H7 (cell line): ENCODE data around the gene IFI6. TPM values are rescaled to one million over a fixed set of nuclear protein-coding genes. Genes with fewer than 3 reads are reported as not detected.
"Not testable (repeated sequence)": the region's sequence is repeated elsewhere in the genome, so short reads cannot be mapped to it uniquely, and the experiment has no call there.

Source experiments
- DNase-seq: peaks from one replicate; pipeline ENCODE4 v3.0.0; 2012
- H3K27me3 ChIP-seq: 2 replicates; pipeline ENCODE4 v1.6.0; 2011; ENCODE audit warnings: mild to moderate bottlenecking, low read length; ENCODE audit not compliant: control insufficient read depth, insufficient read depth
- H3K36me3 ChIP-seq: replicated peaks from 2 replicates; pipeline ENCODE4 v1.5.1; 2011; ENCODE audit warnings: low read length; ENCODE audit not compliant: control insufficient read depth, insufficient read depth
- H3K4me3 ChIP-seq: 2 replicates; pipeline ENCODE4 v1.5.1; 2011; ENCODE audit warnings: low read depth, mild to moderate bottlenecking, control low read depth, low read length, moderate library complexity; ENCODE audit not compliant: insufficient read depth
- total RNA-seq: library from RNA; depleted of rRNA; stranded (reverse); fragments of >200 nt; shearing (Covaris generic); gene quantifications from 2 replicates; pipeline ENCODE4 v1.2.3, GENCODE V29; 2014

IFI6 gene
- total RNA-seq, 1 experiment from 2014 or later, result 3.3 TPM

DNA sequence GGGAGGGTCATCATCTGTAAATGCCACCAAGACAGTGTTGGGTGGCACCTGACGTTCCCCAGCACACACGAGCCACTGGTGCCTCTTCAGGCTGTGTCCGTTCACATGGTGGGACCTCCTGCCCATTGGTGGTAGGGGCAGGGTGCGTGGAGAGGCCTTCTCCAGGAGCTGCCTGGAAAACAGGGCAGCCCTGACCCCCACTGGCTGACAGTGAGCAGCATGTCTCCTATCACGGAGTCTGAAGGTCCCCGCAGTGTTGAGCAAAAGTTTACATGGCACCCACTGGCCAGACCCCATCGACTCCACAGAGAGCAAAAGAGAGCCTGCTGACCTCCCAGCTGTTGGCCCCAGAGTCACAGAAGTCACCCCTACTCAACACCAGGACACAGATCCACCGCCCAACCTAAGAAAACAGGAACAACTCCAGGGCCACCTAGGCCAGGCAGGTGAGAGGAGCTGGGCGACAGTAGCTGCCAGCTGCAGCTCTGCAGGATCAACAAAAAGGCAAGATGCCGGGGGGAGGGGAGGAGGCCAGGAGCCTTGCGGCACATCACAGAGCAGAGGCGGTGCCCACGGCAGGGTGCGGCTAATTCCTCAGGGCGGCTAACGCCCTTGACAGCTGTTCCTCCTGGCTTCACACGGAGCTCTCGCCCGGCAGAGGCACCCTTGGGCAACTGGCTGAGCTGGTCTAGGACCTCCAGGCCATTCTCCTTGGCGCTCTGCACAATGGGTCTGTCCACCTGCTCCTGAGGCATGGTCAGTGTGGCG is 14.4 kb upstream of the IFI6 start:
- DNase-seq, result peak; percentile 67
- Histone ChIP-seq H3K4me3 (no peak overlapping the region), H3K36me3 (no peaks in the 10 kb centered on the region), H3K27me3 (no peaks in the 10 kb centered on the region)

DNA sequence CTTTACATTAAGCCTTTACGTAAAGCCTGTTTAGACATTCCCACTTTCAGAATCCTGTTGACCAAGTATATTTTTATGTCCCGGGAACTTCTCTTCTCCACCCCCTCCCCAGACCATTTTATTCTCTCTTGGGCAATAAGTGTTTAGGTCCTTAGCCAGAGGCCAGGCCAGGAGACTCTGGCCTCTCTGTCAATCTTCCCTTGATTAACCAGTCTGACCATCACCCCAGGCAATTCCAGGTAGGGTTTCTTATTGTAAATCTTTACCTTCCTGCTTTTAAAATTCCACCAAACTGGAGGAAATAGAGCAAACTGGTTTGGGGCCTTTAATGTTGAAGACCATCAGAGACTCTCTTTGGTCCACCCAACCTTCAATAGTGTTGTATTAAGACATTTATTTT is 12.2 kb upstream of the IFI6 start:
- H3K4me3 ChIP-seq, result no peak overlapping the region
- H3K27me3 ChIP-seq, result no peaks in the 10 kb centered on the region
- no peak for DNase-seq
- no peaks in the 10 kb centered on the region for H3K36me3 ChIP-seq

DNA sequence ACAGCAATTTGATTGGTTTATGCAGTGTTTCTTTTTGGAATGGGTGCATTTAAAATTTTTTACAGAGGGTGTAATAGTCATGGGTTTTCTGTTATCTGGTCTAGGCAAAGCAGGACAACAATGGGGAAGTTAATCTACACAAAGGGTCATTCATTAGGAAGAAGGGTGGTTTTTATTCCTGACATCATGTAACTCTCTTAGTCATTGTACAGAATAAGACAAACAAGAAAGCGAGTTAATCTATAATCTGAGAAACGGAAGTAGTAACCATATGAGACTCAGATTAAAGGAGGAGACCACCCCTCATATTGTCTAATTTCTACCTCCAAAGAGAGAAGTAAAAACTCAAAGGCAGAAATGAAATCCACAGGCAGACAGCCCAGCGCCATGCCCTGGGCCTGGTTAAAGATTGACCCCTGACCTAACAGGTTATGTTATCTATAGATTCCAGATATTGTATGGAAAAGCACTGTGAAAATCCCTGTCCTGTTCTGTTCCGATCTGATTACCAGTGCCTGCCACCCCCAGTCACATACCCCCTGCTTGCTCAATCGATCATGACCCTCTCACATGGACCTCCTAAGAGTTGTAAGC is 10.5 kb upstream of the IFI6 start:
- Histone ChIP-seq H3K4me3 (no peak overlapping the region), H3K36me3 (no peaks in the 10 kb centered on the region), H3K27me3 (no peaks in the 10 kb centered on the region)
- DNase-seq, result no peak

DNA sequence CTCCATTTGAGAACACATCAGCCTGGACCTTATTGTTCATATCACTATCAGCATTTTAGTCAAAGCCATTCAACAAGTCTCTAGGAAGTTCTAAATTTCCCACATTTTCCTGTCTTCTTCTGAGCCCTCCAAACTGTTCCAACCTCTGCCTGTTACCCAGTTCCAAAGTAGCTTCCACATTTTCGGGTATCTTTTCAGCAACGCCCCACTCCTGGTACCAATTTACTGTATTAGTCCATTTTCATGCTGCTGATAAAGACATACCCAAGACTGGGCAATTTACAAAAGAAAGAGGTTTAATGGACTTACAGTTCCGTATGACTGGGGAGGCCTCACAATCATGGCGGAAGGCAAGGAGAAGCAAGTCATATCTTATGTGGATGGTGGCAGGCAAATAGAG is 9.6 kb upstream of the IFI6 start:
- DNase-seq, H3K4me3 ChIP-seq, H3K27me3 ChIP-seq, H3K36me3 ChIP-seq: not testable (repeated sequence)

DNA sequence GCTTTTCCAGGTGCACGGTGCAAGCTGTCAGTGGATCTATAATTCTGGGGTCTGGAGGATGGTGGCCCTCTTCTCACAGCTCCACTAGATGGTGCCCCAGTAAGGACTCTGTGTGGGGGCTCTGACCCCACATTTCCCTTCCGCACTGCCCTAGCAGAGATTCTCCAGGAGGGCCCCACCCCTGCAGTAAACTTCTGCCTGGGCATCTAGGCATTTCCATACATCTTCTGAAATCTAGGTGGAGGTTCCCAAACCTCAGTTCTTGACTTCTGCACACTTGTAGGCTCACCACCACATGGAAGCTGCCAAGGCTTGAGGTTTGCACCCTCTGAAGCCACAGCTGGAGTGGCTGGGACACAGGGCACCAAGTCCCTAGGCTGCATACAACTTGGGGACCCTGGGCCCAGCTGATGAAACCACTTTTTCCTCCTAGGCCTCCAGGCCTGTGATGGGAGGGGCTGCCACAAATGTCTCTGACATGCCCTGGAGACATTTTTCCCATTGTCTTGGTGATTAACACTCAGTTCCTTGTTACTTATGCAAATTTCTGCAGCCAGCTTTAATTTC is 8.3 kb upstream of the IFI6 start:
- H3K4me3 ChIP-seq, DNase-seq, H3K36me3 ChIP-seq, H3K27me3 ChIP-seq: not testable (repeated sequence)

GRCh38 chr1:27678747-27679146 is 6.8 kb upstream of the IFI6 start:
- DNase-seq, result no peak
- Histone ChIP-seq H3K36me3 (no peaks in the 10 kb centered on the region), H3K27me3 (no peaks in the 10 kb centered on the region), H3K4me3 (no peak overlapping the region)

- H3K36me3 ChIP-seq, result no peaks in the 10 kb centered on the region
- H3K4me3 ChIP-seq, result no peak overlapping the region
- H3K27me3 ChIP-seq, result no peaks in the 10 kb centered on the region
- DNase-seq, result no peak
These were observed 4.4 kb upstream of the IFI6 start for GRCh38 chr1:27676410-27676809.

GRCh38 chr1:27672750-27673112 is 739 bp upstream of the IFI6 start:
- H3K27me3 ChIP-seq, result peaks cover 8% of the 10 kb centered on the region
- H3K36me3 ChIP-seq, result no peaks in the 10 kb centered on the region
- H3K4me3 ChIP-seq, result peak overlapping the region; percentile 30
- no peak for DNase-seq

DNA sequence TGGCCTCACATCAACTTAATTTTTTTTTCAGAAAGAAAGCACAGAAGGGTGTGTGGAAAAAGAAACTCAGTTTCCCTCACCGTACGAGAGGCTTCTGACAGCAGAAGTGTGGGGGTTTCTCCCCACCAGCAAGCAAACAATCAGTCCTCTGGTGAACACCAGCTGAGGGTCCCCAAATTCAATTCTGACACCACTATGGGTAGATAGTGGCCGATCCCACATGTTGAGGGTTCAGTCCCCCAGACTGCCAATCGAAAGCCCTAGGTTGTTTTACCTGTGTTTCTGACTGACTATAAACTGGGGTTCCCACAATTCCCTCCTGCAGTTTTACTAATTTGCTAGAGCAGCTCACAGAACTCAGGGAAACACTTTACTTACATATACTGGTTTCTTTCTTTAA is 2.1 kb downstream of the IFI6 start:
- Histone ChIP-seq H3K36me3 (no peaks in the 10 kb centered on the region; the same call in 1 of the 2 replicates), H3K27me3 (peaks cover 8% of the 10 kb centered on the region)
- DNase-seq, result no peak

DNA sequence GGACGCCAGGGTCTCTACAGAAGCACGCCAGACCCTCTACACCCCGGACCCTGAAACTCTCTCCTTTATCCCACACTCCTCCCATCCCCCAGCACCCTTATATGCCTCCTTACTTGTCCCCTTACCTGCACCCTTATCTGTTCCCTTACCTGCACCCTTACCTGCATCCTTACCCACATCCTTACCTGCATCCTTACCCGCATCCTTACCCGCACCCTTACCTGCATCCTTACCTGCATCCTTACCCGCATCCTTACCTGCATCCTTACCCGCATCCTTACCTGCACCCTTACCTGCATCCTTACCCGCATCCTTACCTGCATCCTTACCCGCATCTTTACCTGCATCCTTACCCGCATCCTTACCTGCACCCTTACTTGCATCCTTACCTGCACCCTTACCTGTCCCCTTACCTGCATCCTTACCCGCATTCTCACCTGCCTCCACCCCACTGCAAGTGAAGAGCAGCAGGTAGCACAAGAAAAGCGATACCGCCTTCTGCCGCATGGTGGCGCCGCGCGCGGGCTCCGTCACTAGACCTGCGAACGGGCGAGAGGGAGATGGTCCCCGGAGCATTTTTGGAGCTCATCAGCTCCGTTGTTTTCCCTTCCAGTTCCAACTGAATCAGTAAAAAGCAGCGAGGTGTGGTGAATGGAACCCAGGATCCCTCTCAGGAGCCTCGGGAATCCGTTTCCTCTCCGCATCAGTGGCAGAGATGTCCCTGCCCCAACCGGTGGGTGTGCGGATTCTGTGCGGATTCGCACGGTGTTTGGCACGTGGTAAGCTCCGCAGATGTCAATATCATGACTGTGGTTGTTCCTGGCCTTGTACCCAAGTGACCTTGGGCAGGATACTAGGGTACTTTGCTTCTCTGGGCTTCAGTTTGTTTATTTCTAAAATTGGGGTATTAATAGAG is 2.9 kb downstream of the IFI6 start:
- peak; percentile 91 for DNase-seq
- H3K36me3 ChIP-seq, result no peaks in the 10 kb centered on the region; the same call in 1 of the 2 replicates
- H3K4me3 ChIP-seq, result peak overlapping the region; percentile 16; the same call in 1 of the 2 replicates
- H3K27me3 ChIP-seq, result peaks cover 8% of the 10 kb centered on the region

More for the DNA sequence above, 2.1 kb downstream of the IFI6 start:
- H3K4me3 ChIP-seq, result no peak overlapping the region

DNA sequence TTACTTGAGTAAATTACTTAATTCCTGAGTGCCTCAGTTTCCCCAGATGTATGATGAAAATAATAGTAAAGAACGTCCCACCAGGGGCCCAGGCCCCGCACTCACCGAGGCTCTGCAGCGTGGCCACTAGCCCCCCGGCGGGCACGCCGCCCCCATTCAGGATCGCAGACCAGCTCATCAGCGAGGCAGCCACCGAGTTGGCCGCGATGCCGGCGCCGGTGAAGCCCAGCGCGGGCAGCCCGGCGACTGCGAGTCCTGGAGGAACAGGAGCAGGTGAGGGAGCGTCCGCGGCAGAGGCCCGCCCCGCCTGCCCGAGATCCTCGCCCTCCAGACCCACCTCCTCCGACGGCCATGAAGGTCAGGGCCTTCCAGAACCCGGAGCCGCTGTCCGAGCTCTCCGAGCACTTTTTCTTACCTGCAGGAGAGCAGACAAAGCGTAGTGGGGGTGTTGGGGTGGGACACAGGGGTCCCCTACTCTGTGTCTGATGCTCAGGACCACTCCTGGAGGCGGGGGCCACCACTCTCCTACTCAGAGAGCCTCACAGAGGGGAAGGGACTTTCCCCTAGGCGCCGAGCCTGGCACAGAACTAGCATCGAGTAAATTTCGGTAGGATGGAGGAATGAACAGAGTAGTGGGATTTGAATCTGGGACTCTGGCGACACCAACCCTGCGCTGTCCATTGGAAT is 3.7 kb downstream of the IFI6 start:
- H3K4me3 ChIP-seq, result no peak overlapping the region
- peaks cover 8% of the 10 kb centered on the region for H3K27me3 ChIP-seq
- no peak for DNase-seq
- H3K36me3 ChIP-seq, result no peaks in the 10 kb centered on the region; the same call in 1 of the 2 replicates

DNA sequence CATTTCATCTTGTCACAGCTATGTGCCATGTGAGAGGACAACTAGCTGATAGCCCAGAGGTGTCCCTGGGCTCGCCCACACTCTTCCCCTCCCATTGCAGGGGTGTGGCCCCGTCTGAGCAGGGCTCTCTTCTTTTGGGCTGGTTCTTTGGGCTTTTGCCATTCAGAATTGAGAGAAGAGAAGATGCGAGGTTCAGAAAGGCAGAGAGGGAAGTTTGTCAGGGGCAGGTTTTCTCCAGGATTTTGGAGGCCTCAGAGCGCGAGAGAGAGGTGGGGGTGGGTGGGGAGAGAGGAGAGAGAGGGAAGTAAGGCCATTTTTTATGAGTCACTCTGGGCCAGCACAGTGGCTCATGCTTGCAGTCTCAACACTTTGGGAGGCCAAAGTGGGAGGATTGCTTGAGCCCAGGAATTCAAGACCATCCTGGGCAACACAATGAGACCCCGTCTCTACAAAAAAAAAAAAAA is 5.2 kb downstream of the IFI6 start:
- Histone ChIP-seq H3K27me3 (peaks cover 8% of the 10 kb centered on the region), H3K4me3 (no peak overlapping the region), H3K36me3 (no peaks in the 10 kb centered on the region; the same call in 1 of the 2 replicates)
- DNase-seq, result no peak

- Histone ChIP-seq H3K4me3 (no peak overlapping the region), H3K27me3 (peaks cover 8% of the 10 kb centered on the region), H3K36me3 (no peaks in the 10 kb centered on the region; the same call in 1 of the 2 replicates)
- no peak for DNase-seq
These were observed 5.7 kb downstream of the IFI6 start for GRCh38 chr1:27666294-27666693.
